ENCODE measurements around the gene FANCC. TPM values are rescaled to one million over a fixed set of nuclear protein-coding genes. Genes with fewer than 3 reads are reported as not detected.

FANCC gene
- total RNA-seq, 1 experiment from 2014 or later, result 14.5 TPM

DNA sequence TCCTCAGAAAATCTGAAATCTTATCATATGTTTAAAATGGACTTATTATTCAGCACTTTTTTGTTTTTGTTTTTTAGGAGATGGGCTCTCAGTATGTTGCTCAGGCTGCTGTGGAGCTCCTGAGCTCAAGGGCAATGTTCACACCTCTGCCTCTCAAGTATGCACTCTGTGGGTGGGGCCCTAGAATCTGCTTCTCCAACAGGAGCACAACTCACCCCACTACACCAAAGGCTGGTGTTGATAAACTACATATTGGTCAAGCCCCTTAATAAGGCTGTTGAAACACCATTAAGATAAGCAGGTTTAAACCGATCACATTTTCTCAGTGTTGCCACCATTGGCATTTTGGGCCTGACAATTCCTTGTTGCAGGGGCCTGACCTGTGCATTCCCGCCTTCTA, 131.6 kb downstream of the FANCC start:
- Mint-ChIP-seq H3K4me1 (ENCODE audit: low read depth, unreplicated experiment) (no peaks in the 10 kb centered on the region), H3K27ac (ENCODE audit: unreplicated experiment) (no peak overlapping the region), H3K27me3 (ENCODE audit: unreplicated experiment) (no peaks in the 10 kb centered on the region), H3K36me3 (ENCODE audit: insufficient read depth, unreplicated experiment) (no peaks in the 10 kb centered on the region), H3K4me3 (ENCODE audit: low read depth, unreplicated experiment) (no peak overlapping the region), H3K9me3 (ENCODE audit: low read depth, unreplicated experiment) (no peaks in the 10 kb centered on the region)
- intact Hi-C loops (cut with micrococcal nuclease; ENCODE audit: unreplicated experiment), result no loop called here
- TF ChIP-seq, protein P1, sequence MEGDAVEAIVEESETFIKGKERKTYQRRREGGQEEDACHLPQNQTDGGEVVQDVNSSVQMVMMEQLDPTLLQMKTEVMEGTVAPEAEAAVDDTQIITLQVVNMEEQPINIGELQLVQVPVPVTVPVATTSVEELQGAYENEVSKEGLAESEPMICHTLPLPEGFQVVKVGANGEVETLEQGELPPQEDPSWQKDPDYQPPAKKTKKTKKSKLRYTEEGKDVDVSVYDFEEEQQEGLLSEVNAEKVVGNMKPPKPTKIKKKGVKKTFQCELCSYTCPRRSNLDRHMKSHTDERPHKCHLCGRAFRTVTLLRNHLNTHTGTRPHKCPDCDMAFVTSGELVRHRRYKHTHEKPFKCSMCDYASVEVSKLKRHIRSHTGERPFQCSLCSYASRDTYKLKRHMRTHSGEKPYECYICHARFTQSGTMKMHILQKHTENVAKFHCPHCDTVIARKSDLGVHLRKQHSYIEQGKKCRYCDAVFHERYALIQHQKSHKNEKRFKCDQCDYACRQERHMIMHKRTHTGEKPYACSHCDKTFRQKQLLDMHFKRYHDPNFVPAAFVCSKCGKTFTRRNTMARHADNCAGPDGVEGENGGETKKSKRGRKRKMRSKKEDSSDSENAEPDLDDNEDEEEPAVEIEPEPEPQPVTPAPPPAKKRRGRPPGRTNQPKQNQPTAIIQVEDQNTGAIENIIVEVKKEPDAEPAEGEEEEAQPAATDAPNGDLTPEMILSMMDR (IDR thresholded peaks at IDR 0.05; ENCODE audit: unreplicated experiment), result no peak
- no TSS peak for BruUV-seq (replicated peaks)
- CTCF ChIA-PET, result no interaction called here
- no peak for DNase-seq

DNA sequence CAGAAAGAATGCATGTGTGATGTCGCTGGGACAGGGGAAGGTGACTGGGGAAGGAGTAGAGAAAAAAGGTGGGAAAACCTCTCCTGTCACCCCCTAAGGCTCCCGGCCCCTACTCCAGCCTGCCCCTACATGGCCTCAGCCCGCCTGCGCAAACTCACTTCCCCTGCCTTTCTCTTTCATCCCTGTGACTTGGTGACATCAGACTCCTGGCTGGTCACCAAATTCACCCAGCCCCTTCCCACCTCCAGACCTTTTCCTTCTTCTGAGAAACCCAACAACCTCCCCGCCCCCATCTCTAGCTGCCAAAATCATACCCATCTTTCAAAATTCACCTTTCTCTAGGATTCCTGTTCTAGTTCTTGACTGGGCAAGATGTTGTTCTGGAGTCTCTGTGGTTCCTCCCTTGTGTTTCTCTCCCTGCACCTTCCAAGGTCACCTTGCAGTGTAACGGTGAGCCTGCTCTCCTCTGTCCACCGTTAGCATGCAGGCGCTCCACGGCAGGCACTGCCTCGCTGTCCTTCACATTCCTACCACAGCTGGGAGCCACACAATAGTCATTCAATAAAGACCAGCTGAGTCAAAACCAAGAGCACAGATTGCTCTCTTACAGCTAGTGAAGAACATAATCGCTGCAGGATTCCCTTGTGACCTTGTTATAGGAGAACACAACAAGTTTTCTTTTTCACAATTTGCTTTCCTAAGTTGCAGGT, 134.5 kb downstream of the FANCC start:
- CTCF ChIA-PET, result no interaction called here
- intact Hi-C loops (cut with micrococcal nuclease; ENCODE audit: unreplicated experiment), result no loop called here
- BruUV-seq (replicated peaks), result no TSS peak
- Mint-ChIP-seq H3K4me1 (ENCODE audit: low read depth, unreplicated experiment) (no peaks in the 10 kb centered on the region), H3K9me3 (ENCODE audit: low read depth, unreplicated experiment) (no peaks in the 10 kb centered on the region), H3K27me3 (ENCODE audit: unreplicated experiment) (no peaks in the 10 kb centered on the region), H3K36me3 (ENCODE audit: insufficient read depth, unreplicated experiment) (no peaks in the 10 kb centered on the region), H3K27ac (ENCODE audit: unreplicated experiment) (no peak overlapping the region), H3K4me3 (ENCODE audit: low read depth, unreplicated experiment) (no peak overlapping the region)
- no peak for DNase-seq
- TF ChIP-seq, protein P1 (IDR thresholded peaks at IDR 0.05; ENCODE audit: unreplicated experiment), result no peak

DNA sequence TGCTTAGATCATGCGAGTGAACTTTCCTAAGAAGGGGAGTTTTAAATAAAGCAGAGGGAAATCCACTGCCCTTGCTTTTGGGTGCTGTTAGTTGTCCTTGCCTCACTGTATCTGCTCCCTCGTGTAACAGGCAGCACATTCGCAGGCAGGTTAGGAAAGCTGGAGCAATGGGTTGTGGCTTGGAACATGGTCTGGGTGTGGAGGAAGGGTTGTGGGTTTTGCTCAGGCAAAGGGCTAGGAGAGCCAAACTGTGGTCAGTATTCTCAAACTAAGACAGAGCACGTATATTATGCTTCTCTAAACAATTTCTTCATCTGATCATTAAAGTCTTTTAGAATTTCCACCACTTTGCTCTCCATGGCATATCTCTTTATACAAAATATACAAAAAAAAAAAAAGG, 135.7 kb downstream of the FANCC start:
- TF ChIP-seq, protein P1 (IDR thresholded peaks at IDR 0.05; ENCODE audit: unreplicated experiment), result no peak
- no TSS peak for BruUV-seq (replicated peaks)
- intact Hi-C loops (cut with micrococcal nuclease; ENCODE audit: unreplicated experiment), result no loop called here
- Mint-ChIP-seq H3K9me3 (ENCODE audit: low read depth, unreplicated experiment) (no peaks in the 10 kb centered on the region), H3K36me3 (ENCODE audit: insufficient read depth, unreplicated experiment) (no peaks in the 10 kb centered on the region), H3K4me3 (ENCODE audit: low read depth, unreplicated experiment) (no peak overlapping the region), H3K27me3 (ENCODE audit: unreplicated experiment) (no peaks in the 10 kb centered on the region), H3K27ac (ENCODE audit: unreplicated experiment) (no peak overlapping the region), H3K4me1 (ENCODE audit: low read depth, unreplicated experiment) (no peaks in the 10 kb centered on the region)
- no peak for DNase-seq
- CTCF ChIA-PET, result no interaction called here

DNA sequence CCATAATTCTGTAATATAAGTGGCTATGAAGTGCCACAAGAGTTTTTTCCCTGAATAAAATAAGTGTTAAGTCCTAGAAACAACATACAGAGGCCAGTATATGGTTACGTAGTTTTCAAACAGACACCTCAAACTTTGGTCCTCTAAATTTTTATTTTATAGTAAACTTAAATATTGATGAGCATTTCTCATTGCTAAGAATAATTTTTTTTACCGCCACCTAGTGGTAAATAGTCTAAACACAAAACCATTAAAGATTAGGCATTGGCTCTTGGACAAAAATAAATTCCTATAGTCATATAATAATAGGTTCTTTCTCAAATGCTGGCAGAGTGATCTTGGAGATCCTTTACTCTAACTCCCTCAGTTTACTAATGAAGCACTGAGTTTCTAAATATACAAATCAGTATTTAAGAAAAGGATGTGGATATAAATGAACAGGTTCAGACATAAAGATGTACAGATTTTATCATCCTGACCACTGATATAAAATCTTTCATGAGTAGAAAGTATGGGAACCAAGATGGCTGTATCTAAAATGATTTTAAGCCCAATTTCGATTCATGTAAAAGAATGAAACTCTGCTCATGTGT, 136.2 kb downstream of the FANCC start:
- Mint-ChIP-seq H3K4me3 (ENCODE audit: low read depth, unreplicated experiment) (no peak overlapping the region), H3K27ac (ENCODE audit: unreplicated experiment) (no peak overlapping the region), H3K4me1 (ENCODE audit: low read depth, unreplicated experiment) (no peaks in the 10 kb centered on the region), H3K9me3 (ENCODE audit: low read depth, unreplicated experiment) (no peaks in the 10 kb centered on the region), H3K27me3 (ENCODE audit: unreplicated experiment) (no peaks in the 10 kb centered on the region), H3K36me3 (ENCODE audit: insufficient read depth, unreplicated experiment) (no peaks in the 10 kb centered on the region)
- intact Hi-C loops (cut with micrococcal nuclease; ENCODE audit: unreplicated experiment), result no loop called here
- DNase-seq, result no peak
- CTCF ChIA-PET, result no interaction called here
- no TSS peak for BruUV-seq (replicated peaks)
- TF ChIP-seq, protein P1 (IDR thresholded peaks at IDR 0.05; ENCODE audit: unreplicated experiment), result peak; percentile 26
